Measurements from ENCODE around the gene VCL.
A peak's percentile ranks its signal among the peaks of the same experiment; 100 is the strongest.

VCL gene

DNA sequence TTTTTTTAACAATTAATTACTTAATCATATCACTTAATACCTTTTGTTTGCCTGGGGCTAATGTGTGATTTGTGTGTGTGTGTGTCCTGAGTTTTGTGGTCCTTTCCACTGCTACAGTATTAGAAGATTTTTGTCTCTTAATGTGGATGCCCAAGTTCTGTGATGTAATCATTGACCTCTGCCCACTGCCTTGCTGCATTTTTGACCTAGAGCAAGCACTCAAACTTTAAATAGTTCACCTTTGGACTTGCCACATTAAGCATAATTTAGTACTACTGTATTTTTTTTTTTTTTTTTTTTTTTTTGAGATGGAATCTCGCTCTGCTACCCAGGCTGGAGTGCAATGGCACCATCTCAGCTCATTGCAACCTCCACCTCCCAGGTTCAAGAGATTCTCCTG, 52.7 kb downstream of the VCL start:
- TF ChIP-seq CTCF (IDR thresholded peaks at IDR 0.05): no peak
- peaks cover 49 to 60% of the 10 kb centered on the region in 2 experiments for H3K4me1 ChIP-seq (ENCODE audit: control insufficient read depth in 1 of 2, insufficient read depth in 1 of 2, low read depth in 1 of 2, low read length in 1 of 2)
- no peaks in the 10 kb centered on the region for H3K9me3 ChIP-seq
- H3K4me3 ChIP-seq (ENCODE audit: low read depth in 1 of 2, low read length in 1 of 2): no peak overlapping the region
- H3K27me3 ChIP-seq: no peaks in the 10 kb centered on the region
- peak overlapping the region; percentile 76 for H3K27ac ChIP-seq
- peaks cover 5% of the 10 kb centered on the region for H3K36me3 ChIP-seq

- H3K27me3 ChIP-seq: no peaks in the 10 kb centered on the region
- H3K4me3 ChIP-seq (ENCODE audit: low read depth in 1 of 2, low read length in 1 of 2): no peak overlapping the region
- H3K9me3 ChIP-seq: no peaks in the 10 kb centered on the region
- TF ChIP-seq CTCF (IDR thresholded peaks at IDR 0.05): no peak
- H3K36me3 ChIP-seq: no peaks in the 10 kb centered on the region
- peaks cover 48 to 64% of the 10 kb centered on the region in 2 experiments for H3K4me1 ChIP-seq (ENCODE audit: control insufficient read depth in 1 of 2, insufficient read depth in 1 of 2, low read depth in 1 of 2, low read length in 1 of 2)
- H3K27ac ChIP-seq: peak overlapping the region; percentile 28
These were observed 53.9 kb downstream of the VCL start for GRCh38 chr10:74051736-74052342.

DNA sequence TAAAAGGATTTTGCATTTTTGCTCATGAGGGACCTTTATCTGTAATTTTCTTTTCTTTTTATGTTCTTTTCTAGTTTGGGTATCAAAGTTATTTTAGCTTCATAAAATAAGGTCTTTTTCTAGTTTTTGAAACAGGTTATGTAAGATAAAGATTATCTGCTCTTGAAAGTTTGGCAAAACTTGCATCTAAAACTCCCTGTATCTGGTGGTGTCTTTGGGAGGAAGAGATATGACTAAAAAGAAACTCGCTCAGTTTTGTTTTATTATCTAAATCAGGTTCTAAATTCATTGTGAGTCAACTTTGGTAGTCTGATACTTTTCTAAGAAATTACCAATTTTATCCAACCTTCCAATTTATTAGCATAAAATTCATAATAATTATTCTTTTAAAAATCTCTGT, 55.1 kb downstream of the VCL start:
- Histone ChIP-seq H3K4me3 (ENCODE audit: low read depth in 1 of 2, low read length in 1 of 2) (no peak overlapping the region), H3K4me1 (ENCODE audit: control insufficient read depth in 1 of 2, insufficient read depth in 1 of 2, low read depth in 1 of 2, low read length in 1 of 2) (peaks cover 44 to 64% of the 10 kb centered on the region in 2 experiments), H3K36me3 (no peaks in the 10 kb centered on the region), H3K9me3 (no peaks in the 10 kb centered on the region), H3K27me3 (no peaks in the 10 kb centered on the region), H3K27ac (no peak overlapping the region)
- no peak for TF ChIP-seq CTCF (IDR thresholded peaks at IDR 0.05)

- Histone ChIP-seq H3K4me1 (ENCODE audit: control insufficient read depth in 1 of 2, insufficient read depth in 1 of 2, low read depth in 1 of 2, low read length in 1 of 2) (peaks cover 48 to 63% of the 10 kb centered on the region in 2 experiments), H3K9me3 (no peaks in the 10 kb centered on the region), H3K36me3 (no peaks in the 10 kb centered on the region), H3K4me3 (ENCODE audit: low read depth in 1 of 2, low read length in 1 of 2) (no peak overlapping the region), H3K27me3 (no peaks in the 10 kb centered on the region), H3K27ac (peak overlapping the region; percentile 70)
- TF ChIP-seq CTCF (IDR thresholded peaks at IDR 0.05): no peak
These were observed 57.6 kb downstream of the VCL start for GRCh38 chr10:74055383-74056049.

- H3K9me3 ChIP-seq: no peaks in the 10 kb centered on the region
- no peaks in the 10 kb centered on the region for H3K36me3 ChIP-seq
- H3K4me3 ChIP-seq (ENCODE audit: low read depth in 1 of 2, low read length in 1 of 2): no peak overlapping the region
- peaks cover 48 to 61% of the 10 kb centered on the region in 2 experiments for H3K4me1 ChIP-seq (ENCODE audit: control insufficient read depth in 1 of 2, insufficient read depth in 1 of 2, low read depth in 1 of 2, low read length in 1 of 2)
- H3K27me3 ChIP-seq: no peaks in the 10 kb centered on the region
- no peak for TF ChIP-seq CTCF (IDR thresholded peaks at IDR 0.05)
- peak overlapping the region; percentile 70 for H3K27ac ChIP-seq
These were observed 58.3 kb downstream of the VCL start for GRCh38 chr10:74056050-74056818.

Measured in neutrophil (primary cell).